Amniotic stem cell (primary cell): ENCODE measurements around the gene ERC2.
"Not testable (repeated sequence)": the region's sequence is repeated elsewhere in the genome, so short reads cannot be mapped to it uniquely, and the experiment has no call there.

Source experiments
- DNase-seq: peaks from one replicate; lab custom pipeline; 2025; lab: John Stamatoyannopoulos, UW

Gene ERC2

GRCh38 chr3:56309465-56309864 lies 158.8 kb downstream of the ERC2 start:
- no peak for DNase-seq

GRCh38 chr3:56308471-56308870 lies 159.8 kb downstream of the ERC2 start:
- no peak for DNase-seq

GRCh38 chr3:56304069-56304468 lies 164.2 kb downstream of the ERC2 start:
- no peak for DNase-seq

- DNase-seq, result peak; percentile 5
Observed at GRCh38 chr3:56303487-56303886, 164.8 kb downstream of the ERC2 start.

- DNase-seq, result no peak
Observed at GRCh38 chr3:56302417-56302816, 165.8 kb downstream of the ERC2 start.

GRCh38 chr3:56297281-56297840 lies 170.9 kb downstream of the ERC2 start:
- no peak for DNase-seq

- no peak for DNase-seq
Observed at GRCh38 chr3:56296361-56296760, 171.9 kb downstream of the ERC2 start.

GRCh38 chr3:56295161-56295560 lies 173.1 kb downstream of the ERC2 start:
- no peak for DNase-seq

GRCh38 chr3:56294286-56294685 lies 174.0 kb downstream of the ERC2 start:
- DNase-seq, result no peak

- no peak for DNase-seq
Observed at GRCh38 chr3:56291953-56292352, 176.3 kb downstream of the ERC2 start.

GRCh38 chr3:56291244-56291680 lies 177.0 kb downstream of the ERC2 start:
- DNase-seq, result no peak

GRCh38 chr3:56290374-56290773 lies 177.9 kb downstream of the ERC2 start:
- DNase-seq, result no peak

- DNase-seq, result no peak
Observed at GRCh38 chr3:56288258-56288657, 180.0 kb downstream of the ERC2 start.

- DNase-seq, result no peak
Observed at GRCh38 chr3:56282341-56282740, 185.9 kb downstream of the ERC2 start.

- no peak for DNase-seq
Observed at GRCh38 chr3:56277236-56277635, 191.0 kb downstream of the ERC2 start.

GRCh38 chr3:56275120-56275519 lies 193.1 kb downstream of the ERC2 start:
- no peak for DNase-seq

GRCh38 chr3:56269755-56270535 lies 198.3 kb downstream of the ERC2 start:
- DNase-seq, result no peak

- no peak for DNase-seq
Observed at GRCh38 chr3:56268616-56269383, 199.5 kb downstream of the ERC2 start.

GRCh38 chr3:56261852-56262251 lies 206.4 kb downstream of the ERC2 start:
- not testable (repeated sequence) for DNase-seq

GRCh38 chr3:56260262-56260661 lies 208.0 kb downstream of the ERC2 start:
- no peak for DNase-seq

GRCh38 chr3:56257826-56258225 lies 210.4 kb downstream of the ERC2 start:
- no peak for DNase-seq

- no peak for DNase-seq
Observed at GRCh38 chr3:56254835-56255234, 213.4 kb downstream of the ERC2 start.
